Spinal cord (tissue), 10 donors: ENCODE measurements around the gene ZNF80. TPM values are rescaled to one million over a fixed set of nuclear protein-coding genes. Genes with fewer than 3 reads are reported as not detected.

ENCODE experiments used
- DNase-seq, 6 donors: peaks; one replicate each; pipeline versions ENCODE4 v3.0.0 to v3.0.0-alpha.2; 2013 to 2015; ENCODE audit warnings: low spot score in 6 of 6, low read depth in 4 of 6
- H3K27ac ChIP-seq: one replicate; pipeline ENCODE4 v1.5.1; 2013; ENCODE audit warnings: low read depth, low read length, control low read depth
- H3K27me3 ChIP-seq: one replicate; pipeline ENCODE4 v1.6.1; 2013; ENCODE audit warnings: low read length; ENCODE audit not compliant: control insufficient read depth, insufficient read depth
- H3K36me3 ChIP-seq: one replicate; pipeline ENCODE4 v1.6.1; 2013; ENCODE audit warnings: low read length; ENCODE audit not compliant: control insufficient read depth, insufficient read depth
- H3K4me1 ChIP-seq: one replicate; pipeline ENCODE4 v1.6.1; 2013; ENCODE audit warnings: low read length; ENCODE audit not compliant: control insufficient read depth, insufficient read depth
- H3K4me3 ChIP-seq: one replicate; pipeline ENCODE4 v1.5.1; 2013; ENCODE audit warnings: low read depth, low read length, control low read depth
- H3K9me3 ChIP-seq: one replicate; pipeline ENCODE4 v1.6.1; 2013; ENCODE audit warnings: low read length; ENCODE audit not compliant: control insufficient read depth, insufficient read depth
- WGBS: methylation state at CpG from one replicate; pipeline ENCODE4 v1.1.5; 2013; ENCODE audit warnings: missing lambda C conversion rate; ENCODE audit not compliant: insufficient coverage; 5-methylcytosine and 5-hydroxymethylcytosine counted together
- polyA plus RNA-seq, 2 donors: library from polyadenylated mRNA; unstranded; fragments of 120-200 nt; gene quantifications; one replicate each; pipeline ENCODE4 v1.2.1, GENCODE V29; 2013; ENCODE audit not compliant: insufficient read length in 2 of 2
- total RNA-seq, 2 donors: library from RNA; depleted of rRNA in 1 of 2; stranded (reverse); fragments of 120-200 nt in 1 of 2; fragments of >200 nt in 1 of 2; gene quantifications; one replicate each; pipeline versions ENCODE4 v1.2.3 to v1.2.4, GENCODE V29; 2013 to 2014
- donor health status: healthy.

ZNF80 gene
- total and polyA plus RNA-seq, 4 donors: 0.06 to 0.11 TPM; not detected in 2

DNA sequence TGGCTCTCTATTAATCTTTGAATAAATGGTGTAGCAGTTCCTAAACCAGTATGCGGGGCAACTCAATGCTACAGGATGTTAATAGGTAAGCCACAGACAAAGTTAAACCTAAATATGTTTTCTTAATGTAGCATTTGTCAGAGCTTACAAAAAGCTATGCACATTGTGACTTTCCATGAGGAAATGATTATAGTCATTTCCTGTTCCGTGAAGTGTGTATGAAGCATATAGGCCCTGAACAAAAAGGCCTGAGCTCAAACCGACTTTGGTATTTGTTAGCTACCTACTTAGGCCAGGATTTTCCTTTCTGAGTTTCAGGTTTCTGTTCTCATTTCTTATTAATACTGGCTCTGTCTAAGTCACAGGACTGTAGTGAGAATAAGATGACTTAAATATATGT lies 14.2 kb downstream of the ZNF80 start:
- no peaks in the 10 kb centered on the region for H3K36me3 ChIP-seq
- H3K4me3 ChIP-seq: no peak overlapping the region
- H3K27me3 ChIP-seq: no peaks in the 10 kb centered on the region
- peaks cover 4% of the 10 kb centered on the region for H3K9me3 ChIP-seq
- no peaks in the 10 kb centered on the region for H3K4me1 ChIP-seq
- H3K27ac ChIP-seq: no peak overlapping the region
- DNase-seq: no peak
- WGBS: no CpG with 5 or more reads among the region's 3 CpGs

DNA sequence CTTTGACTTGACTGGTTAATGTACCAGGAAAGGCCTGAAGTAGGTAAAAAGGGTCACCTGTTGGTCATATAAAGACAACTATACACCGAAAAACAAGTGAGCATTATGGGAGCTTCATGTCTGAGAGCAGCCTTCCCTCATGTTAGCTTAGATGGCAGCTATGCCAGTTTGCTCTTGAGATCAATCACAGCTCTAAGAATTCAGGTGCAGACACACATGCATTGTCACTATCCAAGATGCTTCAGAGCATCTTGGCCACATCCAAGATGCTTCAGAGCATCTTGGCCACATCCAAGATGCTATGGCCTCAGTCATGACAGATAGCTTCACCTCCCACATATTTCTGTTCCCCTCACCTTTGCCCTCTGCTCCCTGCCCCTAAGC lies 15.5 kb downstream of the ZNF80 start:
- H3K27me3 ChIP-seq: no peaks in the 10 kb centered on the region
- peaks cover 4% of the 10 kb centered on the region for H3K9me3 ChIP-seq
- DNase-seq: no peak
- no peaks in the 10 kb centered on the region for H3K4me1 ChIP-seq
- no peak overlapping the region for H3K27ac ChIP-seq
- H3K4me3 ChIP-seq: no peak overlapping the region
- H3K36me3 ChIP-seq: no peaks in the 10 kb centered on the region
- WGBS: 100% methylated on average over 1 of the region's 1 CpG

DNA sequence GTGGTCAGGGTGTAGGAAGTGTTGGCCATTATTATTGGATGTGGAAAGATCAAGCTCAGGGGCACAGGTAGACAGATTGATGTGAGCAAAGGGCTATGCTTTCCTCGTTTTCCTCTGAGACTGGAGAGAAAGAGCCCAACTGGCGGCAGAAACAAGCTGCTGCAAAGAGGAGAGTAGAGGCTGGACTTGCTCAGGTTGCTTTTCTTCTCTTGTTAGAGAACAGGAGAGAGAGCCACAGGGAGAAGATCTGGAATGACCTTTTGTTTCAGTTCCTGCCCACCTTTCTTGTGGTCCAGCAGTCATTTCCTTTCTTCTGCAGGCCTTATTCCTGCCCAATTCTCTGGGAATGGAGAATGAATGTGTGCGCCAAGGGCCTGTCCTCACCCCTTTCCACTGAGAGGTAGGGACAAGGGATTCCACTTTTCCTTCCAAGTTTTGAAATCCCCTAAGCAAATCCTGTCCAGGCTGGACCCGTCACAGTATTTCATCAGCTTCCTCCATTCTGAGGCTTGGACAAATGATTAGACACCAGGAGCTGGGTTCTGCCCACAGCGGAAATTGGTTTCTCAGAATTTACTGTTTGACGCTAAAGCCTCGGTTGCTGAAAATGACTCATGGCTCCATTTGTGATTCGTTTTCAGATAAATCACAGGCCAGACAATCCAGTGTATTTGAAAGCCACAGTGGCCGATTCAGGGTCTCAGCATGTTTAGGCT lies 16.1 kb downstream of the ZNF80 start:
- no peaks in the 10 kb centered on the region for H3K4me1 ChIP-seq
- 90% methylated on average over 8 of the region's 9 CpGs for WGBS
- H3K36me3 ChIP-seq: no peaks in the 10 kb centered on the region
- no peak overlapping the region for H3K4me3 ChIP-seq
- no peak for DNase-seq
- H3K27me3 ChIP-seq: no peaks in the 10 kb centered on the region
- no peak overlapping the region for H3K27ac ChIP-seq
- peaks cover 4% of the 10 kb centered on the region for H3K9me3 ChIP-seq

DNA sequence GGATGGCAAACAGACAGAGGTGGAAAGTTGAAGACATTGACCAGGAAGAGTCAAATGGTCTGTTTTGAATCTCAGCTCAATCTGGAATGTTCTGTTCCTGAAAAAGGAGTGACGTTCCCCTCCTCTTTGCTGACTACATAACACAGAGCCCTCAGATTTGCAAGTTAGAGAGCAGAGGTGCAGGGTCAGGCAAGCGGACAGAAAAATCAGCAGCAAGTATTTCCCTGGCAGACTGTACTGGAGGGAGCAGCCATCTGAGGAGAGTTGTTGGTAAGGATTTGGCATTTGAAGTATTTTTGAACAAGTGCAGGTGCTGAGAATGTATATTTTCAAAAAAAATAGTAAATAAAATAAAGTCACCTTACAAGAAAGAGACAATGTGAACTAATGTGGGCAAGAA lies 17.6 kb downstream of the ZNF80 start:
- WGBS: 60% methylated on average over 1 of the region's 2 CpGs
- no peaks in the 10 kb centered on the region for H3K27me3 ChIP-seq
- no peaks in the 10 kb centered on the region for H3K4me1 ChIP-seq
- H3K9me3 ChIP-seq: no peaks in the 10 kb centered on the region
- no peak for DNase-seq
- no peak overlapping the region for H3K4me3 ChIP-seq
- H3K36me3 ChIP-seq: no peaks in the 10 kb centered on the region
- no peak overlapping the region for H3K27ac ChIP-seq

DNA sequence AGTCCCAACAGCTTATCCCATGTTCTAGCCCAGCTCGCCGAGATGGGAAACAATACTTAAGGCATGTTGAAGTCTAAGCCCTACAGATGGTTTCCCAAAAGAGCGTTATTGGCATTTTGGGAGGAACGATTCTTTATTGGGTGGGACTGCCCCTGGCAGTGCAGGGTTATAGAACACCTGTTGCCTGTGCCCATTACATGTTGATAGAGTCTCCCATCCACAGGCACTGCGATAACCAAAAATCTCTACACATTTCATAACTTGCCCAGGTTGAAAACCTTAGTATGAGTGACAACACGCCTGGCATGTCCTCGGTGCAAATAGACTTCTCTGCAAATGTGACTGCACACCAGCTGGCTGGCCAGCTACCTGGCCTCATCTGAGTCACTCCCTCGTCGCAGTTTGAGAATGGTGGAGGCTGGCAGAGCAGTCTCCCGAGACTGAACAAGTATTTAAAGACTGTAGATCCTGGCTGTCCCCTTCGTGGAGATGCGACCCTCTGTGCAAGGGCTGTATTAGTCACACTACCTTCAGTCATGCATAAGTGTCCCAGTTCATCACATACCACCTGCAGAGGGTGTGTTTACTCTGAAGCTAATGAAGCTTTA lies 18.7 kb downstream of the ZNF80 start:
- H3K9me3 ChIP-seq: no peaks in the 10 kb centered on the region
- H3K27ac ChIP-seq: no peak overlapping the region
- no peaks in the 10 kb centered on the region for H3K27me3 ChIP-seq
- peaks cover 7% of the 10 kb centered on the region for H3K4me1 ChIP-seq
- H3K36me3 ChIP-seq: no peaks in the 10 kb centered on the region
- DNase-seq: no peak
- WGBS: 83% methylated on average over 10 of the region's 12 CpGs
- no peak overlapping the region for H3K4me3 ChIP-seq

DNA sequence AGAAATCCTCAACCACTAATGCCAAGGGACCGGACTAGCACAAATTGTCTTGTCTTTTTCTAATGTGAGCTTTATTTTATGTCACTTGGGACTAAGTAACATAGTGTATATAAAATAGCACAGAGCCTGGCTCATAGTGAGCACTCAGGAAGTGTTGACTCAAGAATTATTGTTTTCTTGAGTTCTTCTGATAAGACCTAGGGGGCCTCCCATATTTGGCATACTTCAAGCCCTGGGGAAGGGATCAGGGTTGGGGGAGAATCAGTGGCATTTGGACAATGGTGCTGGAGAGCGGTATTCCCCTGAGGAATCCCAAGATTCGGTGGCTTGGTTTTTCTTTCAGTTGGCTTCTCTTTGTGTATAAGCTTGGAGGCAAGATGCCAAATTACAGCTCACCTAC lies 19.4 kb downstream of the ZNF80 start:
- H3K4me3 ChIP-seq: no peak overlapping the region
- DNase-seq: no peak
- WGBS: 100% methylated on average over 1 of the region's 3 CpGs
- no peaks in the 10 kb centered on the region for H3K36me3 ChIP-seq
- H3K27ac ChIP-seq: no peak overlapping the region
- peaks cover 8% of the 10 kb centered on the region for H3K4me1 ChIP-seq
- no peaks in the 10 kb centered on the region for H3K9me3 ChIP-seq
- no peaks in the 10 kb centered on the region for H3K27me3 ChIP-seq

DNA sequence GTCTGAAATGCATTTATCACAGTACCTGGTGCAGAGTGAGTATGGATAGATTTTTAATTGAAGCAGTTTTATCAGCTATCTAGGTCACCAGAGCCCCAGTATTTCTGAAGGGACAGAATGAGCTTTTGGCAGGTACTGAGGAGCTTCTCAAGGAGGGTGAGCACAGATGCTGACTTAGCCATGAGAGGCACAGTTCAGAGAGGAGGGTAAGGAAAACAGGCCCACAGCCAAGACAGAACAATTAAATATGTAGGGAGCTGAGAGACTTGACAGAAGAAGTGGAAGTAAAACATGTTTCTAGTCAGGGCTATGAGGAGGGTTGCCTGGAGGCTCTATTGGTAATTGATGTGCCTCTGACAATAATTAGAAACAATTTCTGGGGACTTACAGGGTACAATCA lies 20.1 kb downstream of the ZNF80 start:
- H3K36me3 ChIP-seq: no peaks in the 10 kb centered on the region
- H3K4me3 ChIP-seq: no peak overlapping the region
- H3K9me3 ChIP-seq: no peaks in the 10 kb centered on the region
- H3K27me3 ChIP-seq: no peaks in the 10 kb centered on the region
- peak in 1 of 6 donors; percentile 32 for DNase-seq
- peaks cover 8% of the 10 kb centered on the region for H3K4me1 ChIP-seq
- H3K27ac ChIP-seq: no peak overlapping the region

DNA sequence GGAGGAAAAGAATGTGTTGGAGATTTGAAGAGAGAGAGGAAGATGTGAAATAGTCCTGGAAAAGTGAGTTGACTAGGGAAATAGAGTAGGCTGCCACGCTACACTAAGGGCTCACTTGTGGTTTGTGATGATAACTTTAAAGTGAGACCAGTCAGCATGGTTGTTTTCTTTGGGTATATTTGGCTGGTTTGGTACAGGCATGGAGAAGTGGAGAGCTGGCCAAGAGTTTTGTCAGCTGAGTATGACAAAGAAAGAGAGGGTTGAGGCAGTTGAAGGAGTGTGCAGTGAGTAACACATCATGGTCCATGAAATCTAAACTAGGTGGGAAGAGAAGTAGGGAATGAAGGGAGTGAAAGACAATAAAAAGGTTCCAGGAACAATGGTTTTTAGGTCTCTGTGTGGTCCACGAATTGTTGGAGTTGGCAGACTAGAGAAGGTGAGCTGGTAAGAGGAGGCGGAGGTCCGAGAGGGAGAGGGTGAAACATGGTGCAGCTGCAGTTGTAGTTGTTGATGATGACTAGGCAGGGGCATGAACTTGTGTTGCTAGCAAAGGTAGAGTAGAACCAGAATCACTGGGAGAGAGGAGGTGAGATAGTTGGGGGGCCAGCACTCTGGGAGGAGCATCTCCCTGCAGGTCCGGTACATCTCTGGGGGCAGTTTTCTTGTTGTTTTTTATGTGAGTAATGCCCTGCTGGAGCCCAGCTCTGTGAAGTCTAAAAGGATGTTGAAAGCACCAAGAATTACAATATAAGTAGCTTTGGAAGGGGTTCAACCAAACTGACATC lies 21.0 kb downstream of the ZNF80 start:
- 94% methylated on average over 5 of the region's 5 CpGs for WGBS
- peaks cover 8% of the 10 kb centered on the region for H3K4me1 ChIP-seq

DNA sequence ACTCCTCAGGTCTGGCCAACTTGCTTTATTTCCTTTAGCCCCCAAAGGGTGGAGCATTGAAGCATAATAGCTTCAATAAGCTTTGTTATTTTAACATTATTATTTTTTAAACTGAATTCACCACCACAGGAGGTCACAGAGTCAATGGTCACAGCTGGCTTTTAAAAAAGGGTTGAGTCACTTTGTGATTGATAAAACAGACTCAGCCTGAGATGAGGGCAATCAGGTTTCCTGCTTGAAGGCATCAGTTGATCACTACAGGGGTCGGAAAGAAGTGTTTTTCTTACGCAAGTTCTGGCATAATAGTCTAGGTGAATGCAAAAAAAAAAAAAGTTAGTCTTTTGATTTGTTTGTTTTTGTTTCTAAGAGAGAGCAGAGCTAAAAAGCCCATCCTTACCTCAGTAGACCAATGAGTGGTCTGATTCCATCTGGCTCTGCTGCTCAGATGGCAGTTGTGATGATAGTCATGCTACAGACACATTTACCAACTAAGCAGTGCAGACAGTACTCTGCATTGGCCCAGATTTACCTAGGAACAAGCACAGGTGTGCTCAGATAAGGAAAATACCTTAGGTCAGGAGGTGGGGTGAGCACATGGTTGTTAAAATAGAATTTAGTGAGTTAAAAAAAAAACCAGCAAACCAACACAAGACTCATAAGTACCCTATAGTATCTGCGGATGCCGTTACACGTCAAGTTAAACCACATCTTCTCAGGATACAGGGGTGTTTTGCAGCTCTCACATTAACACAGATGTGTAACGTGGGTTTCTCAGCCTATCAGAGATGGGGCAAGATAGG lies 22.6 kb downstream of the ZNF80 start:
- DNase-seq: peak in 1 of 6 donors; percentile 7
- H3K27me3 ChIP-seq: no peaks in the 10 kb centered on the region
- WGBS: 65% methylated on average over 2 of the region's 6 CpGs
- H3K4me1 ChIP-seq: peaks cover 8% of the 10 kb centered on the region
- no peak overlapping the region for H3K27ac ChIP-seq
- no peaks in the 10 kb centered on the region for H3K9me3 ChIP-seq
- H3K4me3 ChIP-seq: no peak overlapping the region
- H3K36me3 ChIP-seq: no peaks in the 10 kb centered on the region

More for the DNA sequence above, 21.0 kb downstream of the ZNF80 start:
- H3K9me3 ChIP-seq: no peaks in the 10 kb centered on the region
- no peaks in the 10 kb centered on the region for H3K27me3 ChIP-seq
- H3K36me3 ChIP-seq: no peaks in the 10 kb centered on the region
- H3K4me3 ChIP-seq: no peak overlapping the region
- no peak overlapping the region for H3K27ac ChIP-seq
- DNase-seq: no peak
